Measurements from ENCODE around the gene RAB7B.

GRCh38 chr1:205927247-205927646, 75.9 kb downstream of the RAB7B start:
- no peak for TF ChIP-seq POLR2A (IDR thresholded peaks at IDR 0.05; ENCODE audit: low read depth, low read length)
- TF ChIP-seq CTCF (conservative IDR thresholded peaks at IDR 0.05; ENCODE audit: low read depth, low read length), result no peak

Measured in IMR-90 (cell line).